ENCODE data around the gene SSBP3. TPM values are rescaled to one million over a fixed set of nuclear protein-coding genes. Genes with fewer than 3 reads are reported as not detected.

SSBP3 gene
- total RNA-seq, 1 donor = 14.5 TPM

DNA sequence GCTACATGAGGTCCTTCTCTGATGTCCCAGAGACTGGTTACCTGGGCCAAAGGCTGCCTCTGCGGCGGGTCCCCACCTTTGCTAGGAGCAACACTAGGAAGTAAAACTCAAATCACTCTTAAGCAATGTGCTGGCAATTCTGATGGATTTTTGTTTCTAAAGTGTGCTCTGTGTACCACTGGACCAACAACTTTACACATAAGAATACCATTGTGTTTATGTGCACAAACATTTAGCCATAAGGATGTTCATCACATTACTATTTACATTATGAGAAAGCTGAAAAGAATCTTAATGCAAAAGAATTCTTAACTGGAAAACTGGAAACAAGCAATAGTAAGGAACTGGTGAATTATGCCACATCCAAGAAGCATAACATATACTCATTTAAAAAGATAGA lies 38.6 kb downstream of the SSBP3 start:
- Histone ChIP-seq H3K9me3 (ENCODE audit: low read depth, low read length) (no peaks in the 10 kb centered on the region), H4K20me1 (ENCODE audit: insufficient read depth, low read length) (peaks cover 26% of the 10 kb centered on the region), H3K79me2 (ENCODE audit: insufficient read depth, low read length) (peaks cover 8% of the 10 kb centered on the region)

DNA sequence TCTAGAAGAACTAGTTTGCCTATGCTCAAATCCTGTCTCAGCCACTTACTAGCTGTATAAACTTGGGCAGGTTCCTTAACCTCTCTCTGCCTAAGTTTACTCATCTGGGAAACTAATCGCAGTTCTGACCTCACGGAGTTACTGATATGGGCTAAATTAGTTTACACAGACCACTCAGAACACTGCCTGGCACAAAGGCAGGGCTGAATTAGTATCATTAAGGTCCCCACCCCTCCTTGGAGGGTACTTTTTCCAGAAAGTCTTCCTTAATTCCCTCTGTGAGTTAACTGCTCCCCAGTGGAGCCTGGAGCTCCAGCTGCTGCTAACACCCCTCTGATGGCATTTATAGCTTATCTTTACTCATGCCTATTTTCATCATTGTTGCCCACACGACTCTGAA lies 40.3 kb downstream of the SSBP3 start:
- DNase-seq (ENCODE audit: insufficient read length, low spot score, missing footprints) = no peak
- Histone ChIP-seq H3K79me2 (ENCODE audit: insufficient read depth, low read length) (peaks cover 12% of the 10 kb centered on the region), H4K20me1 (ENCODE audit: insufficient read depth, low read length) (peaks cover 21% of the 10 kb centered on the region), H2AFZ (ENCODE audit: low read length) (no peak overlapping the region), H3K9me3 (ENCODE audit: low read depth, low read length) (no peaks in the 10 kb centered on the region), H3K4me2 (ENCODE audit: insufficient read depth, low read length) (no peak overlapping the region), H3K4me1 (ENCODE audit: insufficient read depth, low read length) (no peaks in the 10 kb centered on the region), H3K4me3 (ENCODE audit: insufficient read depth, low read length) (no peak overlapping the region), H3K36me3 (ENCODE audit: insufficient read depth, low read length) (peaks cover 2% of the 10 kb centered on the region), H3K27ac (ENCODE audit: low read depth, low read length) (no peak overlapping the region), H3K27me3 (ENCODE audit: insufficient read depth, low read length) (no peaks in the 10 kb centered on the region)
- TF ChIP-seq, protein P1, sequence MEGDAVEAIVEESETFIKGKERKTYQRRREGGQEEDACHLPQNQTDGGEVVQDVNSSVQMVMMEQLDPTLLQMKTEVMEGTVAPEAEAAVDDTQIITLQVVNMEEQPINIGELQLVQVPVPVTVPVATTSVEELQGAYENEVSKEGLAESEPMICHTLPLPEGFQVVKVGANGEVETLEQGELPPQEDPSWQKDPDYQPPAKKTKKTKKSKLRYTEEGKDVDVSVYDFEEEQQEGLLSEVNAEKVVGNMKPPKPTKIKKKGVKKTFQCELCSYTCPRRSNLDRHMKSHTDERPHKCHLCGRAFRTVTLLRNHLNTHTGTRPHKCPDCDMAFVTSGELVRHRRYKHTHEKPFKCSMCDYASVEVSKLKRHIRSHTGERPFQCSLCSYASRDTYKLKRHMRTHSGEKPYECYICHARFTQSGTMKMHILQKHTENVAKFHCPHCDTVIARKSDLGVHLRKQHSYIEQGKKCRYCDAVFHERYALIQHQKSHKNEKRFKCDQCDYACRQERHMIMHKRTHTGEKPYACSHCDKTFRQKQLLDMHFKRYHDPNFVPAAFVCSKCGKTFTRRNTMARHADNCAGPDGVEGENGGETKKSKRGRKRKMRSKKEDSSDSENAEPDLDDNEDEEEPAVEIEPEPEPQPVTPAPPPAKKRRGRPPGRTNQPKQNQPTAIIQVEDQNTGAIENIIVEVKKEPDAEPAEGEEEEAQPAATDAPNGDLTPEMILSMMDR (IDR thresholded peaks at IDR 0.05; ENCODE audit: extremely low read depth, low read depth, low read length) = no peak

More for the DNA sequence above, 38.6 kb downstream of the SSBP3 start:
- Histone ChIP-seq H3K4me2 (ENCODE audit: insufficient read depth, low read length) (no peak overlapping the region), H3K4me3 (ENCODE audit: insufficient read depth, low read length) (no peak overlapping the region), H3K36me3 (ENCODE audit: insufficient read depth, low read length) (peaks cover 2% of the 10 kb centered on the region), H3K4me1 (ENCODE audit: insufficient read depth, low read length) (no peaks in the 10 kb centered on the region), H3K27me3 (ENCODE audit: insufficient read depth, low read length) (no peaks in the 10 kb centered on the region), H3K27ac (ENCODE audit: low read depth, low read length) (no peak overlapping the region), H2AFZ (ENCODE audit: low read length) (no peak overlapping the region)
- DNase-seq (ENCODE audit: insufficient read length, low spot score, missing footprints) = no peak
- TF ChIP-seq, protein P1 (IDR thresholded peaks at IDR 0.05; ENCODE audit: extremely low read depth, low read depth, low read length) = no peak

DNA sequence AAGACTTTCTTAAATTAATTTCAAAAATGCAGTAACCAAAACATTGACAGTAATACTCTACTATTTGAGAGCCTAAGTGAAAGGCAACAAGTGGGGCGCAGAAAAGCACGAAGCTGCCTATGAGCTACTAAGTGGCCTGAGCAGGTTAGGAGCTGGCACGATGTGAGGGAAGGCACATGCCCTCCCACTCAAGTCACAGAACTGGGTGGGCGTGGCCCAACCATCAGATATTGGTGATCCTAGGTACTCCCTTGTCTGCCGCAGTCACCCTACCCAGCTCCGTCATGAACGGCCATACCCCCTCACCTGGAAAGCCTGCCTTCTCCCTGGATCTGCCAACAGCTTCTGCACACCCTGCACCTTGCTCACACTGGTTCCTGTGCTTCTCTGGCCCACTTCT lies 40.8 kb downstream of the SSBP3 start:
- Histone ChIP-seq H3K36me3 (ENCODE audit: insufficient read depth, low read length) (peaks cover 2% of the 10 kb centered on the region), H3K27me3 (ENCODE audit: insufficient read depth, low read length) (no peaks in the 10 kb centered on the region), H3K4me1 (ENCODE audit: insufficient read depth, low read length) (no peaks in the 10 kb centered on the region), H3K4me2 (ENCODE audit: insufficient read depth, low read length) (no peak overlapping the region), H2AFZ (ENCODE audit: low read length) (no peak overlapping the region), H3K79me2 (ENCODE audit: insufficient read depth, low read length) (peaks cover 12% of the 10 kb centered on the region), H4K20me1 (ENCODE audit: insufficient read depth, low read length) (peaks cover 21% of the 10 kb centered on the region), H3K4me3 (ENCODE audit: insufficient read depth, low read length) (no peak overlapping the region), H3K9me3 (ENCODE audit: low read depth, low read length) (no peaks in the 10 kb centered on the region), H3K27ac (ENCODE audit: low read depth, low read length) (no peak overlapping the region)
- no peak for DNase-seq (ENCODE audit: insufficient read length, low spot score, missing footprints)
- TF ChIP-seq, protein P1 (IDR thresholded peaks at IDR 0.05; ENCODE audit: extremely low read depth, low read depth, low read length) = no peak

DNA sequence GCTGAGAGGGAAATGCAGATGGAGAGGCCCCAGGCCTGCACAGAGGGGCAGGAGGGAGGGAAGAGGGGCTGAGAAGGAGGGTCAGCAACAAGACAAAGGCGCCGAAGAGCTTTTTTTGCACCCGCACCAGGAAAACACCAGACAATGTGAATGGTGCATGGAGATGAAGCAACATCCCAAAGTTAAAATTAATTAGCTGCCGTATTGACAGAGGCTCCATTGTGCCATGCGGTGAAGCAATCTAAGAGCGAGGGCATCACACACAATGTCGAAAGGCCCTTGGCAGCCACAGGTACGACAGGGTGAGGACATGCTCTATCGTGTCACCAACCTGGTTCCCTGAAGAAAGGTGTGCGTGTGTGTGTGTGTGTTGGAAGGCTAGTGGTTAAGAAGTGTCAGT lies 41.2 kb downstream of the SSBP3 start:
- H4K20me1 ChIP-seq (ENCODE audit: insufficient read depth, low read length) = peaks cover 19% of the 10 kb centered on the region
- H2AFZ ChIP-seq (ENCODE audit: low read length) = no peak overlapping the region
- DNase-seq (ENCODE audit: insufficient read length, low spot score, missing footprints) = no peak
- TF ChIP-seq, protein P1 (IDR thresholded peaks at IDR 0.05; ENCODE audit: extremely low read depth, low read depth, low read length) = no peak
- H3K36me3 ChIP-seq (ENCODE audit: insufficient read depth, low read length) = peaks cover 1% of the 10 kb centered on the region
- no peaks in the 10 kb centered on the region for H3K27me3 ChIP-seq (ENCODE audit: insufficient read depth, low read length)
- H3K9me3 ChIP-seq (ENCODE audit: low read depth, low read length) = no peaks in the 10 kb centered on the region
- H3K27ac ChIP-seq (ENCODE audit: low read depth, low read length) = no peak overlapping the region
- no peak overlapping the region for H3K4me2 ChIP-seq (ENCODE audit: insufficient read depth, low read length)
- peaks cover 12% of the 10 kb centered on the region for H3K79me2 ChIP-seq (ENCODE audit: insufficient read depth, low read length)
- no peak overlapping the region for H3K4me3 ChIP-seq (ENCODE audit: insufficient read depth, low read length)
- H3K4me1 ChIP-seq (ENCODE audit: insufficient read depth, low read length) = no peaks in the 10 kb centered on the region

Measured in osteoblast (primary cell).